ENCODE data around the gene PRKN. TPM values are rescaled to one million over a fixed set of nuclear protein-coding genes. Genes with fewer than 3 reads are reported as not detected.

PRKN gene
- total RNA-seq = 10 to 100 TPM in 1 of 3 donors, 1 to 10 TPM in 2; 5.2 to 10.2 (median 8.1) TPM
- long read RNA-seq, donor 1 = 0 reads
- long read RNA-seq, donor 2, partial matches to known transcripts = 1 of 1 reads
- long read RNA-seq, donor 2, other reads (novel, unspliced or antisense) = 0 of 1 reads

GRCh38 chr6:162727322-162728182 lies at the start of gene PRKN, which contains the start of gene PACRG:
PRKN (minus strand) TSS chr6:162727766.
PACRG (plus strand) TSS chr6:162727974.
- intact Hi-C loops (cut with DNase I, micrococcal nuclease) = no loop called here
- peak; percentile 99 for ATAC-seq
- no peaks in the 10 kb centered on the region for H3K9me3 ChIP-seq
- no peaks in the 10 kb centered on the region for H3K36me3 ChIP-seq (ENCODE audit: low read depth)
- H3K4me3 ChIP-seq = peak within 1 kb of the TSS; percentile 29
- TF ChIP-seq, protein P1, sequence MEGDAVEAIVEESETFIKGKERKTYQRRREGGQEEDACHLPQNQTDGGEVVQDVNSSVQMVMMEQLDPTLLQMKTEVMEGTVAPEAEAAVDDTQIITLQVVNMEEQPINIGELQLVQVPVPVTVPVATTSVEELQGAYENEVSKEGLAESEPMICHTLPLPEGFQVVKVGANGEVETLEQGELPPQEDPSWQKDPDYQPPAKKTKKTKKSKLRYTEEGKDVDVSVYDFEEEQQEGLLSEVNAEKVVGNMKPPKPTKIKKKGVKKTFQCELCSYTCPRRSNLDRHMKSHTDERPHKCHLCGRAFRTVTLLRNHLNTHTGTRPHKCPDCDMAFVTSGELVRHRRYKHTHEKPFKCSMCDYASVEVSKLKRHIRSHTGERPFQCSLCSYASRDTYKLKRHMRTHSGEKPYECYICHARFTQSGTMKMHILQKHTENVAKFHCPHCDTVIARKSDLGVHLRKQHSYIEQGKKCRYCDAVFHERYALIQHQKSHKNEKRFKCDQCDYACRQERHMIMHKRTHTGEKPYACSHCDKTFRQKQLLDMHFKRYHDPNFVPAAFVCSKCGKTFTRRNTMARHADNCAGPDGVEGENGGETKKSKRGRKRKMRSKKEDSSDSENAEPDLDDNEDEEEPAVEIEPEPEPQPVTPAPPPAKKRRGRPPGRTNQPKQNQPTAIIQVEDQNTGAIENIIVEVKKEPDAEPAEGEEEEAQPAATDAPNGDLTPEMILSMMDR (IDR thresholded peaks at IDR 0.05) = no peak
- peaks cover 17% of the 10 kb centered on the region for H3K4me1 ChIP-seq (ENCODE audit: low read depth)
- peak; percentile 99 to 100 (median 100) for DNase-seq

- peaks cover 3% of the 10 kb centered on the region for H3K9me3 ChIP-seq
- H3K36me3 ChIP-seq (ENCODE audit: low read depth) = no peaks in the 10 kb centered on the region
- no peak overlapping the region for H3K4me3 ChIP-seq
- ATAC-seq (no peak), DNase-seq (no peak)
- H3K4me1 ChIP-seq (ENCODE audit: low read depth) = no peaks in the 10 kb centered on the region
- TF ChIP-seq, protein P1 (IDR thresholded peaks at IDR 0.05) = no peak
- intact Hi-C loops (cut with DNase I, micrococcal nuclease) = no loop called here
These were observed 49.5 kb upstream of the PRKN start for GRCh38 chr6:162777091-162777490.

DNA sequence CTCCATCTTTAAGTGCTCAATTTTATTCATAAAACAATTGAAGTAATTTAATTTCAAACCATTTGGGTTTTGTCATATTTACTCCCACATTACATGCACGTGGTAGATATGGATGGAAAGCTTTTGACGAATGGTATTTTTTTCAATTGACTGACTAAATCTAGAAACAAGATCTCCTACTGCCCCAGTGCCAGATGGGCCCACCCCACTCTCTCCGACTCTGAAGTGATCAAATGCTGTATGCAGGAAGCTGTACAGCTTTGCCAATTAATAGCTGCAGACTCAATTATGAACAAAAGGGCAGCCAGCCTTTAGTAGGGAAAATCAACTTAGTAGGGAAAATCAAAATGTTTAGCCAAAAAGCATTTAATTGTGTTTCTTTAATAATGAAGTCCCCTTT lies 46.4 kb upstream of the PRKN start:
- no peaks in the 10 kb centered on the region for H3K36me3 ChIP-seq (ENCODE audit: low read depth)
- no peaks in the 10 kb centered on the region for H3K4me1 ChIP-seq (ENCODE audit: low read depth)
- TF ChIP-seq, protein P1 (IDR thresholded peaks at IDR 0.05) = no peak
- DNase-seq = no peak
- no peak overlapping the region for H3K4me3 ChIP-seq
- no peak for ATAC-seq
- no peaks in the 10 kb centered on the region for H3K9me3 ChIP-seq
- intact Hi-C loops (cut with DNase I, micrococcal nuclease) = no loop called here

DNA sequence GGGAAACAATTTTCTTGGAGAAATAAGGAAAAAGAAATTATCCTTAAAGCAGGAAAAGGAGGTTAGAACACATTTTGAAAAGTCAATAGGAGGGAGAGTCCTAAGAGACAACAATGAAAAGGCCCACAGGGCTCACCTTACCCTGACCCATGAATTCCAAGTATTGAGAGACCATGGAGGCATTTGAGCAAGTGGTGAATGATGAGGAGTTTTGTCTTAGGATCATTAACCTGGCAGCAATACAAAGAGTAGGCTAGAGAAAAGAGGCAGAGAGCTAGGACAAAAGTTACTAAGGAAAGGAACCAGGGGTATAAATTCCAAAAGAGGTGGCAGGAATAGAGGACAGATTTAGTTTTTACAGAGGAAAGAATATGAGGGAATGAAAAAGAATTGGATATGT lies 44.9 kb upstream of the PRKN start:
- Histone ChIP-seq H3K9me3 (no peaks in the 10 kb centered on the region), H3K4me3 (no peak overlapping the region), H3K4me1 (ENCODE audit: low read depth) (no peaks in the 10 kb centered on the region), H3K36me3 (ENCODE audit: low read depth) (no peaks in the 10 kb centered on the region)
- TF ChIP-seq, protein P1 (IDR thresholded peaks at IDR 0.05) = no peak
- intact Hi-C loops (cut with DNase I, micrococcal nuclease) = no loop called here
- ATAC-seq (no peak), DNase-seq (no peak)

GRCh38 chr6:162770955-162771354 lies 43.4 kb upstream of the PRKN start:
- Histone ChIP-seq H3K4me1 (ENCODE audit: low read depth) (no peaks in the 10 kb centered on the region), H3K36me3 (ENCODE audit: low read depth) (no peaks in the 10 kb centered on the region), H3K9me3 (no peaks in the 10 kb centered on the region), H3K4me3 (no peak overlapping the region)
- intact Hi-C loops (cut with DNase I, micrococcal nuclease) = no loop called here
- DNase-seq (no peak), ATAC-seq (no peak)
- TF ChIP-seq, protein P1 (IDR thresholded peaks at IDR 0.05) = no peak
